OCI-LY3 (cell line): ENCODE measurements around the gene ANO8.

Source experiments
- H2AFZ ChIP-seq: fragments of 200-600, 300-600 bp; shearing (Covaris generic); 2 replicates; pipeline ENCODE4 v1.6.0; 2014; ENCODE audit warnings: antibody characterized with exemption, low read depth, low read length
- H3K27ac ChIP-seq: fragments of 200-600, 300-600 bp; sonication (generic); 2 replicates; pipeline ENCODE4 v1.5.1; 2014; ENCODE audit warnings: mild to moderate bottlenecking, low read length, moderate library complexity, mixed read lengths
- H3K27me3 ChIP-seq: fragments of 200-600, 300-600 bp; sonication (generic); 2 replicates; pipeline ENCODE4 v1.6.1; 2014; ENCODE audit warnings: low read depth, low read length, mixed read lengths
- H3K36me3 ChIP-seq: fragments of 200-600, 300-600 bp; sonication (generic); replicated peaks from 2 replicates; pipeline ENCODE3; 2014; ENCODE audit warnings: low read depth, low read length, mixed read lengths
- H3K4me1 ChIP-seq: fragments of 300-600, 200-600 bp; sonication (generic); 2 replicates; pipeline ENCODE4 v1.6.1; 2014; ENCODE audit warnings: low read length, mixed read lengths
- H3K4me2 ChIP-seq: fragments of 200-600, 300-600 bp; sonication (generic); 2 replicates; pipeline ENCODE4 v1.6.1; 2014; ENCODE audit warnings: low read length, mixed read lengths
- H3K4me3 ChIP-seq: fragments of 300-600, 200-600 bp; sonication (generic); 2 replicates; pipeline ENCODE4 v1.5.1; 2014; ENCODE audit warnings: antibody characterized with exemption, mild to moderate bottlenecking, low read length, moderate library complexity
- H3K79me2 ChIP-seq: fragments of 300-600, 200-600 bp; shearing (Covaris generic); 2 replicates; pipeline ENCODE4 v1.6.1; 2014; ENCODE audit warnings: mild to moderate bottlenecking, low read length, mixed read lengths
- H3K9ac ChIP-seq: fragments of 300-600, 200-600 bp; shearing (Covaris generic); 2 replicates; pipeline ENCODE4 v1.6.0; 2014; ENCODE audit warnings: mild to moderate bottlenecking, low read length, moderate library complexity
- H3K9me3 ChIP-seq: fragments of 200-600, 300-600 bp; shearing (Covaris generic); 2 replicates; pipeline ENCODE4 v1.6.1; 2014; ENCODE audit warnings: low read length, mixed read lengths; ENCODE audit not compliant: insufficient read depth
- H4K20me1 ChIP-seq: fragments of 200-600, 300-600 bp; sonication (generic); 2 replicates; pipeline ENCODE4 v1.6.1; 2016; ENCODE audit warnings: low read length, mixed read lengths; ENCODE audit not compliant: insufficient read depth
- EZH2phosphoT487 ChIP-seq: fragments of 200-600 bp; shearing (Covaris generic); IDR thresholded peaks from 2 replicates; pipeline ENCODE4 v1.6.1; 2018; ENCODE audit warnings: antibody characterized with exemption, mixed run types, low read depth
- TF ChIP-seq, protein P1 (sequence below): fragments of 200-600, 300-600 bp; sonication (generic); IDR thresholded peaks from 2 replicates; pipeline ENCODE4 v1.5.1; 2014; ENCODE audit warnings: antibody characterized with exemption, low read length, low read depth

The ANO8 gene

DNA sequence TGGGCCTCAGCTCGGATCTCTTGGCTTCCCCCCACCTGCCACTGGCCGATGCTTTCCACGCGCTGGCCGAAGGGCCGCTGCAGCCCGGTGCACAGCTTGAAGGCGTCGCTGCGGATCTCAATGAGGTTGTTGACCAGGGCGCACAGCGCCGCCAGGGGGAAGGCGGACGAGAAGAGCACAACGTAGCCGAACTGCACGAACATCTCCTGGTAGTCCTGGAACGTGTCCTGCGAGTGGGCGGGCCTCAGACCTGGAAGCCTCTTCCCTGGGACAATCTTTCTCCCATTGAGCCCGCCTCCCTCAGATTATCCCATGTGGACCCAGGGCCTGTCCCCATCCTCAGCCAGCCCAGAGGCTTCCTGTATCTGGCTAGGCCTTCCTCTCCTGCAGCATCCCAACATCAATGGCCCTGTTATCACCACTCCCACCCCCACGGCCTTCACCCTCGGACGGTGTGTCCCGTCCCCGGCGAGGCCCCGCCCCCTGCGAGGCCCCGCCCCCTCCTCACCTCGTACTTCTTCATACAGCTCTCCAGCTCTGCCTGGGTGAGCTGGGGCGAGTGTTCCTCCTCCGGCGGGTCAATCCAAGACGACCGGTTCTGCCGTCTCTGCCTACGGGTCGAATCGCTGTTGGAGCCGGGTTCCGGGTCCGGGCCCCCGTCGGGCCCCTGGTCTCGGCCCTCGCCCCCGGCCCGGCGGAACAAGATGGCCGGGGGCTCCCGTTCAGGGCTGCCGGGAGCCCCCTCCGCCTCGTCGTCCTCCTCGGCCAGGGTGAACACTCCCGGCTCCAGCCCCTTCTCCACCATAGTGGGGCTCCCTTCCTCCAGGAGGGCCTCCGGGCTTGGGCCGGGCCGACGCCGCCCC is 6.8 kb downstream of the ANO8 start:
- Histone ChIP-seq H2AFZ (no peak overlapping the region), H3K27me3 (no peaks in the 10 kb centered on the region), H4K20me1 (no peaks in the 10 kb centered on the region), H3K4me3 (no peak overlapping the region), H3K79me2 (no peaks in the 10 kb centered on the region), H3K4me2 (no peak overlapping the region), H3K9ac (no peak overlapping the region), H3K4me1 (no peaks in the 10 kb centered on the region), H3K36me3 (peaks cover 4% of the 10 kb centered on the region), H3K9me3 (no peaks in the 10 kb centered on the region), H3K27ac (no peak overlapping the region)
- TF ChIP-seq, protein P1, sequence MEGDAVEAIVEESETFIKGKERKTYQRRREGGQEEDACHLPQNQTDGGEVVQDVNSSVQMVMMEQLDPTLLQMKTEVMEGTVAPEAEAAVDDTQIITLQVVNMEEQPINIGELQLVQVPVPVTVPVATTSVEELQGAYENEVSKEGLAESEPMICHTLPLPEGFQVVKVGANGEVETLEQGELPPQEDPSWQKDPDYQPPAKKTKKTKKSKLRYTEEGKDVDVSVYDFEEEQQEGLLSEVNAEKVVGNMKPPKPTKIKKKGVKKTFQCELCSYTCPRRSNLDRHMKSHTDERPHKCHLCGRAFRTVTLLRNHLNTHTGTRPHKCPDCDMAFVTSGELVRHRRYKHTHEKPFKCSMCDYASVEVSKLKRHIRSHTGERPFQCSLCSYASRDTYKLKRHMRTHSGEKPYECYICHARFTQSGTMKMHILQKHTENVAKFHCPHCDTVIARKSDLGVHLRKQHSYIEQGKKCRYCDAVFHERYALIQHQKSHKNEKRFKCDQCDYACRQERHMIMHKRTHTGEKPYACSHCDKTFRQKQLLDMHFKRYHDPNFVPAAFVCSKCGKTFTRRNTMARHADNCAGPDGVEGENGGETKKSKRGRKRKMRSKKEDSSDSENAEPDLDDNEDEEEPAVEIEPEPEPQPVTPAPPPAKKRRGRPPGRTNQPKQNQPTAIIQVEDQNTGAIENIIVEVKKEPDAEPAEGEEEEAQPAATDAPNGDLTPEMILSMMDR = no peak
- no peak for TF ChIP-seq EZH2phosphoT487

DNA sequence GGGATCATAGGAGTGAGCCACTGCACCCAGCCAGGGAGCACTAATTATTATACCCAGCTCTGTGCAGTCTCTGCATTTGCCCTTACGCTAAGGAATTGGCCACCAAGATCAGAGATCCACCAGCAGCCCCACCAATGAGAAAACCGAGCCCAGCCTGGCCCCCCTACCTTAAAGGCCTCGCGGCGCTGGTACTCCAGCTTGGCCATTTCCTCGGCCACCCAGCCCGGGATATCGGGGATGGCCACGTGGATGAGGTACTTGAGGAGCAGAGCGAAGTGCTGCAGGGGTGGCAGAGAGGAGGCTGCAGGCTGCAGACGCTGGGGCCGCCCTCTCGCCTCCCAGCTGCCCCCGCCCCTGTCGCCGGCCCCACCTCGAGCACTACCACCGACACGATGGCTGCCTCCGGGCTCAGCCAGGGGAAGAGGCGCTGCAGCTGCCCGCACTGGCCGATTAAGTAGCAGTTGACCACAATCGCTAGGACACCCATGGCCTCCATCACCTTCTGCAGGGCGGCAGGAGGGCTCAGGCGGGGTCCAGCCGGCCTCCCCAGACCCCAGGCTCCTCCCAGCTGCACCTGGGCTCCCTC is 7.5 kb downstream of the ANO8 start:
- Histone ChIP-seq H3K27me3 (no peaks in the 10 kb centered on the region), H3K4me2 (no peak overlapping the region), H3K27ac (no peak overlapping the region), H2AFZ (no peak overlapping the region), H3K79me2 (no peaks in the 10 kb centered on the region), H3K4me1 (no peaks in the 10 kb centered on the region), H3K4me3 (no peak overlapping the region), H3K36me3 (peaks cover 6% of the 10 kb centered on the region), H3K9ac (no peak overlapping the region), H3K9me3 (no peaks in the 10 kb centered on the region), H4K20me1 (no peaks in the 10 kb centered on the region)
- TF ChIP-seq EZH2phosphoT487 = no peak
- TF ChIP-seq, protein P1 = no peak

- no peaks in the 10 kb centered on the region for H3K9me3 ChIP-seq
- H3K4me1 ChIP-seq = no peaks in the 10 kb centered on the region
- no peak overlapping the region for H3K27ac ChIP-seq
- H3K36me3 ChIP-seq = peaks cover 6% of the 10 kb centered on the region
- H3K4me2 ChIP-seq = no peak overlapping the region
- H2AFZ ChIP-seq = no peak overlapping the region
- H3K27me3 ChIP-seq = no peaks in the 10 kb centered on the region
- H3K4me3 ChIP-seq = no peak overlapping the region
- H3K79me2 ChIP-seq = no peaks in the 10 kb centered on the region
- H3K9ac ChIP-seq = no peak overlapping the region
- no peaks in the 10 kb centered on the region for H4K20me1 ChIP-seq
- no peak for TF ChIP-seq EZH2phosphoT487
- TF ChIP-seq, protein P1 = no peak
Measured at GRCh38 chr19:17326595-17326966, 8.1 kb downstream of the ANO8 start.

DNA sequence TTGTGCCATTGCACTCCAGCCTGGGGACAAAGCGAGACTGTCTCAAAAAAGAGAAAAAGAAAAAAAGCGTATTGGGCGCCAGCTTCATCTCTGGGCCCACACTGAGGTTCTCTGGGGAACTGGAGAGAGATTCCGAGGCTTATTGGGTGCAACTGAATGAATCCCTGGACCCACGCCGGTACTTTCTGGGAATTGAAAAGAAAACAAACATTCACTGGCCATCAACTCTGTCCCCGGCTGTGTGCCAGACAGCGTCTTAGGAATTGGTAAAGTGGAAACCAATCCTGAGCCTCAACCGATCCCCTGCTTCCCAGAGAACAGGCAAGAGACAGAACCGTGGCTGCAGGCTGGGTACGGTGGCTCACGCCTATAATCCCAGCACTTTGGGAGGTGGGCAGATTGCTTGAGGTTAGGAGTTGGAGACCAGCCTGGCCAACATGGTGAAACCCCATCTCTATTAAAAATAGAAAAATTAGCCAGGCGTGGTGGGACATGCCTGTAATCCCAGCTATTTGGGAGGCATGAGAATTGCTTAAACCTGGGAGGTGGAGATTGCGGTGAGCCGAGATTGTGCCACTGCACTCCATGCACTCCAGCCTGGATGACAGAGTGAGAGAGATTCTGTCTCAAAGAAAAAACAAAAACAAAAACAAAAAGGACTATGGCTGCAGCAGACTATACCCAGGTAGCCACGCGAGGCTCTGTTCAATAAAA is 8.6 kb downstream of the ANO8 start:
- no peak overlapping the region for H3K27ac ChIP-seq
- no peaks in the 10 kb centered on the region for H4K20me1 ChIP-seq
- H3K9me3 ChIP-seq = no peaks in the 10 kb centered on the region
- H3K27me3 ChIP-seq = no peaks in the 10 kb centered on the region
- H3K4me2 ChIP-seq = no peak overlapping the region
- no peak overlapping the region for H3K9ac ChIP-seq
- no peak overlapping the region for H3K4me3 ChIP-seq
- H2AFZ ChIP-seq = no peak overlapping the region
- H3K4me1 ChIP-seq = no peaks in the 10 kb centered on the region
- H3K36me3 ChIP-seq = peaks cover 6% of the 10 kb centered on the region
- TF ChIP-seq EZH2phosphoT487 = no peak
- TF ChIP-seq, protein P1 = no peak
- no peaks in the 10 kb centered on the region for H3K79me2 ChIP-seq
